Endothelial cell of umbilical vein (primary cell): ENCODE results near the gene RXFP1. TPM values are rescaled to one million over a fixed set of nuclear protein-coding genes. Genes with fewer than 3 reads are reported as not detected.

Source experiments
- BruUV-seq: library from RNA; stranded (reverse); fragments of 400-500 nt; replicated peaks from 2 replicates; lab custom pipeline; 2021; lab: Mats Ljungman, UMichigan
- CTCF ChIA-PET: fragments of 300-600, 350-600 bp; sonication (Branson Sonifier 250); formaldehyde crosslinking; loops from one replicate; lab custom pipeline; 2021; ENCODE audit warnings: antibody characterized with exemption, inconsistent platforms; lab: Charles Lee
- POLR2A ChIA-PET: fragments of 300-600, 350-600 bp; sonication (Branson Sonifier 250); formaldehyde crosslinking; loops from one replicate; lab custom pipeline; 2021; ENCODE audit warnings: antibody characterized with exemption, inconsistent platforms; lab: Charles Lee
- DNase-seq: peaks from one replicate; pipeline ENCODE4 v3.0.0-alpha.2; 2011; ENCODE audit warnings: low read depth, low spot score
- FAIRE-seq: peaks from 2 replicates; lab custom pipeline; 2011; peaks lifted over from hg19 to GRCh38; lab: Jason Lieb, UNC
- H2AFZ ChIP-seq: 2 replicates; pipeline ENCODE4 v1.6.0; 2012; ENCODE audit warnings: low read depth, low read length, control low read depth, inconsistent platforms
- H3K27ac ChIP-seq: 2 replicates; pipeline ENCODE4 v1.5.1; 2011; ENCODE audit warnings: low read depth, mild to moderate bottlenecking, control low read depth, low read length, moderate library complexity; ENCODE audit not compliant: insufficient read depth
- H3K27me3 ChIP-seq, 2 experiments: 2 replicates each; pipeline versions ENCODE4 v1.6.0 to v1.6.1; 2011; ENCODE audit warnings: low read length in 2 of 2, mixed read lengths in 1 of 2; ENCODE audit not compliant: control insufficient read depth in 2 of 2, insufficient read depth in 2 of 2
- H3K36me3 ChIP-seq, 2 experiments: 2 replicates in 1 of 2; 3 replicates in 1 of 2; pipeline ENCODE4 v1.5.1; 2011; ENCODE audit warnings: low read length in 2 of 2, mild to moderate bottlenecking in 1 of 2, moderate library complexity in 1 of 2; ENCODE audit not compliant: control insufficient read depth in 2 of 2, insufficient read depth in 2 of 2; ENCODE audit errors: extremely low read depth in 1 of 2
- H3K4me1 ChIP-seq: 3 replicates; pipeline ENCODE4 v1.5.1; 2011; ENCODE audit warnings: mild to moderate bottlenecking, low read length; ENCODE audit not compliant: control insufficient read depth, insufficient read depth; ENCODE audit errors: extremely low read depth
- H3K4me2 ChIP-seq: 2 replicates; pipeline ENCODE4 v1.6.1; 2011; ENCODE audit warnings: low read length, control low read depth, mixed read lengths; ENCODE audit not compliant: insufficient read depth
- H3K4me3 ChIP-seq, 3 experiments: fragments of 200-600 bp in 1 of 3; sonication (generic), shearing (Covaris generic) in 1 of 3; replicated peaks in 1 of 3; 2 replicates each; pipeline ENCODE4 v1.5.1; 2011 to 2016; ENCODE audit warnings: control low read depth in 3 of 3, low read length in 3 of 3, mild to moderate bottlenecking in 2 of 3, inconsistent platforms in 1 of 3, low read depth in 1 of 3, moderate library complexity in 1 of 3; ENCODE audit not compliant: insufficient read depth in 1 of 3
- H3K79me2 ChIP-seq: 2 replicates; pipeline ENCODE4 v1.6.0; 2012; ENCODE audit warnings: low read length, inconsistent platforms; ENCODE audit not compliant: control insufficient read depth, insufficient read depth
- H3K9ac ChIP-seq: replicated peaks from 2 replicates; pipeline ENCODE3; 2011; ENCODE audit warnings: low read length, control low read depth; ENCODE audit not compliant: insufficient read depth; ENCODE audit errors: extremely low read depth
- H3K9me1 ChIP-seq: replicated peaks from 3 replicates; pipeline ENCODE4 v1.6.0; 2011; ENCODE audit warnings: mild to moderate bottlenecking, low read length; ENCODE audit not compliant: control insufficient read depth, insufficient read depth; ENCODE audit errors: extremely low read depth
- H3K9me3 ChIP-seq: replicated peaks from 2 replicates; pipeline ENCODE4 v1.5.1; 2012; ENCODE audit warnings: low read length, inconsistent platforms; ENCODE audit not compliant: control insufficient read depth, insufficient read depth
- H4K20me1 ChIP-seq: replicated peaks from 2 replicates; pipeline ENCODE3; 2011; ENCODE audit warnings: mild to moderate bottlenecking, low read length; ENCODE audit not compliant: control insufficient read depth, insufficient read depth; ENCODE audit errors: extremely low read depth
- CTCF ChIP-seq, 2 donors: IDR thresholded peaks; 1 replicate in 1 of 2; 2 replicates in 1 of 2; pipeline ENCODE4 v1.5.1; 2011; ENCODE audit warnings: low read length in 2 of 2, mild to moderate bottlenecking in 2 of 2, moderate library complexity in 2 of 2, control low read depth in 1 of 2, inconsistent platforms in 1 of 2, low read depth in 1 of 2; ENCODE audit not compliant: insufficient read depth in 1 of 2; ENCODE audit errors: extremely low read depth in 1 of 2
- EZH2 ChIP-seq: IDR thresholded peaks from 2 replicates; pipeline ENCODE4 v1.6.1; 2012; ENCODE audit warnings: borderline replicate concordance, low read depth, mild to moderate bottlenecking, moderate library complexity, low read length, inconsistent platforms; ENCODE audit not compliant: severe bottlenecking
- FOS ChIP-seq: IDR thresholded peaks from 2 replicates; pipeline ENCODE4 v1.6.1; 2011; ENCODE audit warnings: mild to moderate bottlenecking, low read length, moderate library complexity, borderline replicate concordance; ENCODE audit not compliant: insufficient read depth
- GATA2 ChIP-seq: IDR thresholded peaks from 2 replicates; pipeline ENCODE4 v1.7.0; 2011; ENCODE audit warnings: low read depth, mild to moderate bottlenecking, moderate library complexity, mixed read lengths, low read length; ENCODE audit not compliant: insufficient read length, insufficient read depth
- JUN ChIP-seq: IDR thresholded peaks from 2 replicates; pipeline ENCODE4 v1.6.1; 2011; ENCODE audit warnings: borderline replicate concordance, low read depth; ENCODE audit not compliant: insufficient read length, insufficient read depth
- MAX ChIP-seq: IDR thresholded peaks from 2 replicates; pipeline ENCODE4 v1.6.1; 2011; ENCODE audit not compliant: insufficient read depth, insufficient read length
- MYC ChIP-seq: IDR thresholded peaks from one replicate; pipeline ENCODE4 v1.6.1; 2011; ENCODE audit warnings: mild to moderate bottlenecking, low read depth, low read length
- POLR2A ChIP-seq: IDR thresholded peaks from 2 replicates; pipeline ENCODE4 v1.6.1; 2012; ENCODE audit warnings: low read depth, mild to moderate bottlenecking, control low read depth, low read length
- POLR2AphosphoS5 ChIP-seq: IDR thresholded peaks from 2 replicates; pipeline ENCODE4 v1.6.1; 2012; ENCODE audit warnings: low read depth, mild to moderate bottlenecking, control low read depth, low read length, moderate library complexity; ENCODE audit not compliant: insufficient read depth
- dilution Hi-C: fragments of 300-500 bp; cut with MboI; formaldehyde crosslinking; loops from one replicate; pipeline ENCODE4 v1.15.0; 2019; ENCODE audit warnings: low sequenced_read_pairs; ENCODE audit not compliant: extremely low pct_ligation_motif_present
- intact Hi-C: fragments of 100-400 bp; cut with micrococcal nuclease; formaldehyde crosslinking; loops from one replicate; pipeline ENCODE4 v1.10.0; 2022
- polyA plus RNA-seq, 4 experiments: library from polyadenylated mRNA; depleted of rRNA in 3 of 4; stranded (reverse) in 3 of 4; unstranded in 1 of 4; fragments of >200 nt; gene quantifications; 2 replicates each; pipeline versions ENCODE4 v1.2.1 to v1.2.3, GENCODE V29; 2011 to 2012; ENCODE audit warnings: missing spikeins in 1 of 4
- total RNA-seq: library from RNA; stranded (reverse); gene quantifications from 2 replicates; pipeline ENCODE4 v1.2.3, GENCODE V29; 2021

RXFP1 gene
- total and polyA plus RNA-seq, 2 donors (not counting 3 experiments of a cell fraction or from before 2014, with no cell fraction given) = not detected

GRCh38 chr4:158673633-158674032 is 152.0 kb downstream of the RXFP1 start:
- Histone ChIP-seq H3K79me2 (peaks cover 24% of the 10 kb centered on the region), H3K27ac (no peak overlapping the region), H3K4me2 (no peak overlapping the region), H2AFZ (no peak overlapping the region), H3K9me1 (no peaks in the 10 kb centered on the region), H3K27me3 (no peaks in the 10 kb centered on the region), H4K20me1 (no peaks in the 10 kb centered on the region), H3K9ac (no peak overlapping the region), H3K9me3 (no peaks in the 10 kb centered on the region), H3K4me3 (no peak overlapping the region), H3K36me3 (no peaks in the 10 kb centered on the region), H3K4me1 (peaks cover 11% of the 10 kb centered on the region)
- BruUV-seq = no TSS peak
- intact Hi-C loops = loop anchor here (2.0 to 5.0 kb wide), 5 partner anchors 149 to 773 kb away; no protein-coding TSS in a partner anchor
- DNase-seq (no peak), FAIRE-seq (no peak)
- ChIA-PET POLR2A (no interaction called here), CTCF (no interaction called here)
- dilution Hi-C loops = no loop called here
- TF ChIP-seq GATA2 (no peak), CTCF (IDR thresholded peaks at IDR 0.05; ENCODE audit: extremely low read depth in 1 of 2, insufficient read depth in 1 of 2, low read depth in 1 of 2, low read length in 2 of 2) (no peak), MAX (no peak), POLR2AphosphoS5 (no peak), POLR2A (no peak), JUN (no peak), MYC (no peak), FOS (no peak), EZH2 (no peak)
